Measurements from ENCODE around the gene TSKS.

The TSKS gene, protein sequence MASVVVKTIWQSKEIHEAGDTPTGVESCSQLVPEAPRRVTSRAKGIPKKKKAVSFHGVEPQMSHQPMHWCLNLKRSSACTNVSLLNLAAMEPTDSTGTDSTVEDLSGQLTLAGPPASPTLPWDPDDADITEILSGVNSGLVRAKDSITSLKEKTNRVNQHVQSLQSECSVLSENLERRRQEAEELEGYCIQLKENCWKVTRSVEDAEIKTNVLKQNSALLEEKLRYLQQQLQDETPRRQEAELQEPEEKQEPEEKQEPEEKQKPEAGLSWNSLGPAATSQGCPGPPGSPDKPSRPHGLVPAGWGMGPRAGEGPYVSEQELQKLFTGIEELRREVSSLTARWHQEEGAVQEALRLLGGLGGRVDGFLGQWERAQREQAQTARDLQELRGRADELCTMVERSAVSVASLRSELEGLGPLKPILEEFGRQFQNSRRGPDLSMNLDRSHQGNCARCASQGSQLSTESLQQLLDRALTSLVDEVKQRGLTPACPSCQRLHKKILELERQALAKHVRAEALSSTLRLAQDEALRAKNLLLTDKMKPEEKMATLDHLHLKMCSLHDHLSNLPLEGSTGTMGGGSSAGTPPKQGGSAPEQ

DNA sequence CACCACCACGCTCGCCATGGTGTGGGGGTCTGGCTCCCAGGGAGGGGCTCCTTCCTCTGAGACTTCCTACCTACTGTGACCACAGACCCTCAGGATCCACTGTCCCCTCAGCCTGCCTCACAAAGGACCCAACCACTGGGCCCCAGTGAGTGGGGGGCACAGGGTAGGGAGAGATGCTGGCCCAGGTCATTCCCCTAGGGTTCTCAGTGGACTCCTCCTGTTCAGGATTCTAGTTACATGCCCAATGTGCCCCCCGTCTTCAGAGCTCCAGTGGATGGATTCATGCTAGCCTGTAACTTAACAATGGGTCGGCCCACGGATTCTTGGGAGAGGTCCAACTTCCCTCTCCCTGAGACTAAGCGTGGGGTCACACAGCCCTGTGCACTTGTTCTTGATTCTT lies at the start of gene TSKS:
Gene TSKS, minus strand, starts transcription at position 77 of the 400 bp plus-strand sequence. Its CDS starts 59 bp downstream, at position 18.
- in situ Hi-C loops (cut with MboI; ENCODE audit: low sequenced_read_pairs) = no loop called here

- in situ Hi-C loops (cut with MboI; ENCODE audit: low sequenced_read_pairs) = no loop called here
Measured at GRCh38 chr19:49812452-49812996, 49.4 kb upstream of the TSKS start.

DNA sequence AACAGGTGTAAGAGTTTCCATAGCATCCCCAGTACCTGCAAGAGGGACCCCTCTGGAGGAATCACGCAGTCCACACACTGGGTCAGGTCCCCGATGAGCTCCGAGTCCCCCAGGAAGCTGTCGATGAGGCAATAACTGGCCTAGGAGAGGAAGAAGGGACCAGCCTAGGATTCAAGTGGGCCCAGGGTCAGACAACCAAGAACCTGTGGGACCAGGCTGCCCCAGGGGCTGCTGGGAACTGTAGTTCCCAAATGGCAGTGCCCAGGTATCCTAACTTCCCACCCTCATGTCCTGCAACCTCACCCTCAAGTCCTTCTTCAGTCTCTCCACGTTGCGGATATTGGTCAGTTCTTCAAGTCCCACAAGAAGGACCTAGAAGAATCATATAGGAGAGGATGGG lies 48.2 kb upstream of the TSKS start:
- in situ Hi-C loops (cut with MboI; ENCODE audit: low sequenced_read_pairs) = no loop called here

DNA sequence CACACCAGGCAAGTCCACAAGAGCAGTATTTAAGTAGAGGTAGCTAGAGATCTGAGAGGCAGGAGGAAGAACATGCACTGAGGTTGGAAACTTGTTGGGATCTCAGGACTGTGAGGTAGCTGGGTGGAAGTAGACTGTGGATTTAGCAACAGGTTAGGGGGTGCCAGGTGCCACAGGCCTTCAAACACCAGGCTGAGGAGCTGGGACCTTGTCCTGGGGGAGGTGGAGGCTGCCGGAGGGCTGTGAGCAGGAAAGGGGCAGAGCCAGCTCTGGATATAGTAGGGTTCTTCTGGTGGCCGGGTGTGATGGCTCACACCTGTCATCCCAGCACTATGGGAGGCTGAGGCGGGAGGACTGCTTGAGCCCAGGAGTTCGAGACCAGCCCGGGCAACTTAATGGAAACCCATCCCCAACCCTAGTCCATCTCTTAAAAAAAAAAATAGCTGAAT lies 46.9 kb upstream of the TSKS start:
- in situ Hi-C loops (cut with MboI; ENCODE audit: low sequenced_read_pairs) = no loop called here

DNA sequence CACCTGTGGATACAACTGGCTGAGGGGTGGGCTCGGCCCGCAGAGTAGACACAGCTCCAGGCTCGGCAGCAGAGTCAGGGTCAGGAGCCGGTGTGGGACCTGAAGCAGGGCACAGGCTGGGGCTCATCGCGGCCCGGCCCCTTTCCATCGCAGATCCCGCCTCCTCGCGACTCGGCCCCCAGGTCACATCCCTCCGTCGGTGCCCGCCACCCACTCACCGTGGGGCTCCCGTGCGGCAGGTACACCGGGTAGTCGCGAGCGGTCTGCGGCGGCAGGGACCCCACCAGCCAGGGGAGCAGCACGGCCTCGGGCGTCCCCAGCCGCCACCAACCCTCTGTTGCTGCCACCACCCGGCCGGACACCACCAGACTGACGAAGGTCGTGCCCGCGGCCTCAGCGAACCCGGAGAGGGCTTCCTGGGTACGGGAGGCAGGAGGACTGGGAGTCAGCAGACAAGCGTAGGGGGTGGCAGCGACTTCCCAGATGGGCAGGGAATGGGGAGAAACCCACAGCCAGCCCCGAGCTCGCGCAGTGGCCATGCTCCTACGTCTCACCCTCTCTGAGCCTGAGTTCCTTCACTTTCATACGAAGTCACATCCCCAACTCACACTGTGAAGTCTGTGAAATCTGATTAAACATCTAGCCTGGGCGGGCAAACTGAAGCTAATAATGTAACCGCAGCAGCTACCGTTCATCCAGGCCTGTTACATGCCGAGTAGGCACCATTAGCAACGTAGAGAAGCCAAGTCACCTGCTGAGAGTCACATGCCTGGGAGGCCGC lies 46.2 kb upstream of the TSKS start:
- in situ Hi-C loops (cut with MboI; ENCODE audit: low sequenced_read_pairs) = no loop called here

GRCh38 chr19:49808711-49809159 lies 45.6 kb upstream of the TSKS start:
- in situ Hi-C loops (cut with MboI; ENCODE audit: low sequenced_read_pairs) = no loop called here

DNA sequence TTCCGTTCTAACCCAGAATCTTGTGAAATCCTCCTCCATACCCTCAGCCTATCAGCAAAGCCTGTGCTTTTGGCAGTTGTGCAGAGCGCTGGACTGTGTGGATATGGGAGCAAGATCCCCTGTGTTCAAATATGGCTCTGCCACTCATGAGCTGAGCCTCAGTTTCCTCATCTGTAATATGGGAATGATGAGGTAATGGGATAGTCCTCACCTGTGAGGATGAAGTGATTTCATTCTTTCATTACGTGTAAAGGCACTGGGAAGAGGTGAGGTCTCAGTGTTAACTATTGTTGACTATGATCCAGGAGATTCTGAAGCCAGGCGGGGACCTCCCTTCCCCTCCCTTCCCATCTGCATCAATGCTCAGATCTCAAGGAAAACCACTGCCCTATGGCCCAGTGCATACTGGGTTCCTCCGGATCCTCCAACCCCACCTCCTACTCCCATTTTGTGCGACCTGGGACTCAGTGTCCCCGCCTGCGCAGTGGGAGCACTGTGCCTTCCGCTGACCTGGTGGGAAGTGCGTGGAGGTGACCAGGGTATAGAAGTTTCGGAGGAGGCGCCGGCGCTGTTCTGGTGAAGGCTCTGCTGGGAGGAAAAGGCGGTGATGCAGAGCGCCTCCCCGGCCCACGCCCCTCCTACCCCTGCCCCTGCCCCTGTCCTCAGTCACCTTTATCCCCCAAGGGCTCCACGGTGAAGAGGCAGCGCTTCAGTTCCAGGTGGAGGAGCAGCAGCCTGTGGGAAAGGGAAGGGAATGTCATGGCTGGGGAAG lies 45.0 kb upstream of the TSKS start:
- in situ Hi-C loops (cut with MboI; ENCODE audit: low sequenced_read_pairs) = no loop called here

- in situ Hi-C loops (cut with MboI; ENCODE audit: low sequenced_read_pairs) = no loop called here
Measured at GRCh38 chr19:49807058-49807903, 44.2 kb upstream of the TSKS start.

DNA sequence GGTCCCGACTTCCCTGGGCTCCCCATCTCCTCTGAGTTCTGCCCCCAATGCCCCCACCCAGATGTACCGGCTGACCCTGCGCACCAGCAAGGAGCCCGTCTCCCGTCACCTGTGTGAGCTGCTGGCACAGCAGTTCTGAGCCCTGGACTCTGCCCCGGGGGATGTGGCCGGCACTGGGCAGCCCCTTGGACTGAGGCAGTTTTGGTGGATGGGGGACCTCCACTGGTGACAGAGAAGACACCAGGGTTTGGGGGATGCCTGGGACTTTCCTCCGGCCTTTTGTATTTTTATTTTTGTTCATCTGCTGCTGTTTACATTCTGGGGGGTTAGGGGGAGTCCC lies 43.5 kb upstream of the TSKS start:
- in situ Hi-C loops (cut with MboI; ENCODE audit: low sequenced_read_pairs) = no loop called here

DNA sequence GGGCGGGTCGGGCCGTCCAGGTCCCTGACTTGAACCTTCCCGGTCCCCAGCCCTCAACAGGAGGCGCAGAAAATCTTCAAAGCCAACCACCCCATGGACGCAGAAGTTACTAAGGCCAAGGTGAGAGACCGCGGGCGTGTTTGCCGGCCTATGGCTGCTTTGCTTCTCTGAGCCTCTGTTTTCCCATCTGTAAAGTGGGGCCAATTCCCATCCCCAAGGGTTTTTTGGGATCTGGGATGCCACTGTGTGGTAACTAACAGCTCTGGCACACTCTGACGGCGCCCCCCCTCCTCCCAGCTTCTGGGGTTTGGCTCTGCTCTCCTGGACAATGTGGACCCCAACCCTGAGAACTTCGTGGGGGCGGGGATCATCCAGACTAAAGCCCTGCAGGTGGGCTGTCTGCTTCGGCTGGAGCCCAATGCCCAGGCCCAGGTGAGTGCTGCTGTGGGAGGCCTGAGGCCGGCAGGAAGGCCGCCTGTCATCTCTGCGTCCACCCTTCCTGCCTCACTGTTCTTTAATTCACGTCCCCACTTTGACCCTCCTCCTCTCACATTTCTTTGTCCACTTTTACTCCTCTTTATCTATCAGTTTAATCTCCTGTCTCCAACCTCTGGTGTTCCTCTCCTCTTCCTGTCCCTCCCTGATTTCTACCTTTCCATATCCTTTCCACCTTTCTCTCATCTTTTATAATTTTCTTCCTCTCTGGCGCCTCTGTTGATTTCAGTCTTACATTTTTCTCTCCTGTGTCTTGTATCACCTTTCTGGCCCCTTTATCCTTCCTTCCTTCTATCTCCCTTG lies 42.9 kb upstream of the TSKS start:
- in situ Hi-C loops (cut with MboI; ENCODE audit: low sequenced_read_pairs) = no loop called here

GRCh38 chr19:49803529-49803856 lies 40.4 kb upstream of the TSKS start:
- in situ Hi-C loops (cut with MboI; ENCODE audit: low sequenced_read_pairs) = no loop called here

DNA sequence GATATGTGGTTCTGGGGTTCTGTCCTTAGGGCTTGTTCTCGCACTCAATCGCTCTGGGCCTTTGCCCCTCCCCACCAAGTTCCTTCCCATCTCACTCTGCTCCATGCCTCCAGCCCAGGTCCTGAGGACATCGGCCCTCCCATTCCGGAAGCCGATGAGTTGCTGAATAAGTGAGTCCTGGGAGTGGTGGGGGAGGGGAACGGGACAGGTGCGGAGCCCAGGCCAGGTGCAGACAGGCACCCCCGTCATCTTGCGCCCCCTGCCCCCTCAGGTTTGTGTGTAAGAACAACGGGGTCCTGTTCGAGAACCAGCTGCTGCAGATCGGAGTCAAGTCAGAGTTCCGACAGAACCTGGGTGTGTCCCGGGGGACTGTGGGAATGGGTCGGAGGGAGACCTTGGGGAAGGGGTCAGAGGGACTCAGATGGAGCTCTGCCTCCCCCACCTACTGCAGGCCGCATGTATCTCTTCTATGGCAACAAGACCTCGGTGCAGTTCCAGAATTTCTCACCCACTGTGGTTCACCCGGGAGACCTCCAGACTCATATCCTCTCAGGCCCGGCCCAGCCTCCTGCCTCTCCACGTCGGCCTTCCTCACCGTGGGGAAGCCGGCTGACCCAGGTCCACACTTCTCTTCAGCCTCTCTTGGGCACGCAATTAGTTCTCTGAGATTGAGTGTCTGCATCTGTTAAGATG lies 39.9 kb upstream of the TSKS start:
- in situ Hi-C loops (cut with MboI; ENCODE audit: low sequenced_read_pairs) = no loop called here

GRCh38 chr19:49801966-49802661 lies 39.0 kb upstream of the TSKS start:
- in situ Hi-C loops (cut with MboI; ENCODE audit: low sequenced_read_pairs) = no loop called here

DNA sequence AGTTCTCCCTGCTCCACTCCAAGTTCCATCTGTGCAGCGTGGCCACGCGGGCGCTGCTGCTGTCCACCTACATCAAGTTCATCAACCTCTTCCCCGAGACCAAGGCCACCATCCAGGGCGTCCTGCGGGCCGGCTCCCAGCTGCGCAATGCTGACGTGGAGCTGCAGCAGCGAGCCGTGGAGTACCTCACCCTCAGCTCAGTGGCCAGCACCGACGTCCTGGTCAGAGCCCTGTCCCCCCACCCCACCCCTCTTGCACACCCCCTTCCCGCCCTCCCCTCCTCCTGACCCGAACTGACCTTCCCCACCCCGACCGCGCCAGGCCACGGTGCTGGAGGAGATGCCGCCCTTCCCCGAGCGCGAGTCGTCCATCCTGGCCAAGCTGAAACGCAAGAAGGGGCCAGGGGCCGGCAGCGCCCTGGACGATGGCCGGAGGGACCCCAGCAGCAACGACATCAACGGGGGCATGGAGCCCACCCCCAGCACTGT lies 38.3 kb upstream of the TSKS start:
- in situ Hi-C loops (cut with MboI; ENCODE audit: low sequenced_read_pairs) = no loop called here

DNA sequence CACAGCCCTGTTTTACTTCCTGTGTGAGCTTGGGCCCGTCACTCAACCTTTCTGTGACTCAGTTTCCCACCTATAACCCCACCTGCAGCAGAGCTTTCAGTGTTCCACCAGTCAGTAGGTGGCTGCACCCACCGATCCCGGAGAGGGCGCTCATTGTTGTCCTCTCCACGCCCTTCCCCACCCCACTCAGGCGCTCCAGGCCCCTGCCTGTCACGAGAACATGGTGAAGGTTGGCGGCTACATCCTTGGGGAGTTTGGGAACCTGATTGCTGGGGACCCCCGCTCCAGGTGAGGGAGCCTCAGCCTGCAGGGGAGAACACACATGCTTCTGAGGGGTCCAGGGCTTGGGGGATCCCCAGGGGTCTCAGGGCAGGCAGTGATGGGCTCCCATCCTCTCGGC lies 37.7 kb upstream of the TSKS start:
- in situ Hi-C loops (cut with MboI; ENCODE audit: low sequenced_read_pairs) = no loop called here

- in situ Hi-C loops (cut with MboI; ENCODE audit: low sequenced_read_pairs) = no loop called here
Measured at GRCh38 chr19:49799798-49800376, 36.8 kb upstream of the TSKS start.

DNA sequence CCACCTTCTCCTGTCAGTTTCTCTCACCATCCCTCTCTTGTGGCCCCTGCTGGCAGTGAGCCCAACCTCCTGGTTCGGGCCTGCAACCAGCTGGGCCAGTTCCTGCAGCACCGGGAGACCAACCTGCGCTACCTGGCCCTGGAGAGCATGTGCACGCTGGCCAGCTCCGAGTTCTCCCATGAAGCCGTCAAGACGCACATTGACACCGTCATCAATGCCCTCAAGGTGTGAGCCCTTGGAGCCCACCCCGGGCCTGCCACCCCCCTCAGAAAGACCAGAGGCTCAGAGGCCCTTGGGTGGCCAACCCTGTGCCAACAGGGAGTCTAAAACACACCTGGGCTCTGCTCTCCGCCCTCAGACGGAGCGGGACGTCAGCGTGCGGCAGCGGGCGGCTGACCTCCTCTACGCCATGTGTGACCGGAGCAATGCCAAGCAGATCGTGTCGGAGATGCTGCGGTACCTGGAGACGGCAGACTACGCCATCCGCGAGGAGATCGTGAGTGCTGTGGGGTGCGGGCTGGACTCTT lies 36.2 kb upstream of the TSKS start:
- in situ Hi-C loops (cut with MboI; ENCODE audit: low sequenced_read_pairs) = no loop called here

Data from hTERT RPE-1 (cell line).